K562 (cell line): Measurements from ENCODE around the gene THOP1. TPM values are rescaled to one million over a fixed set of nuclear protein-coding genes. Genes with fewer than 3 reads are reported as not detected.
A peak's percentile ranks its signal among the peaks of the same experiment; 100 is the strongest.

Experiments
- ATAC-seq: fragments of 200-7000 bp; cut with Tn5 transposase; 3 replicates; pipeline ENCODE4 v1.9.1; 2020; ENCODE audit warnings: moderate library complexity
- BruUV-seq: library from RNA; stranded (reverse); fragments of 400-500 nt; replicated peaks from 2 replicates; lab custom pipeline; 2021; lab: Mats Ljungman, UMichigan
- CTCF ChIA-PET: fragments of 300-600 bp; formaldehyde crosslinking; extraction: SDS; loops from one replicate; lab custom pipeline; 2021; ENCODE audit warnings: low intra/inter-chr PET ratio; lab: Yijun Ruan, JAX
- POLR2A ChIA-PET: fragments of 300-600, 350-650 bp; sonication (Branson Sonifier 250); formaldehyde crosslinking; extraction: SDS; loops from one replicate; lab custom pipeline; 2021; ENCODE audit warnings: antibody characterized with exemption, inconsistent platforms; lab: Yijun Ruan, JAX
- DNase-seq, 4 experiments: peaks; one replicate each; pipeline versions ENCODE4 v3.0.0 to v3.0.0-alpha.2; 2011 to 2018; ENCODE audit warnings: low spot score in 3 of 4, mixed read lengths in 3 of 4; ENCODE audit errors: extremely low read depth in 1 of 4
- FAIRE-seq: peaks from 2 replicates; lab custom pipeline; 2011; peaks lifted over from hg19 to GRCh38; lab: Jason Lieb, UNC
- H2AFZ ChIP-seq: 2 replicates; pipeline ENCODE4 v1.6.0; 2011; ENCODE audit warnings: low read depth, low read length, control low read depth, inconsistent platforms
- H3K27ac ChIP-seq: fragments of 200-600 bp; 3 replicates; pipeline ENCODE4 v1.8.0; 2011; ENCODE audit warnings: low read depth, mild to moderate bottlenecking, control low read depth, inconsistent platforms, low read length, moderate library complexity, mixed read lengths; ENCODE audit errors: extremely low read depth
- H3K27me3 ChIP-seq, 2 experiments: fragments of 300-600 bp in 1 of 2; 2 replicates in 1 of 2; 3 replicates in 1 of 2; pipeline versions ENCODE4 v1.6.0 to v1.8.0; 2011; ENCODE audit warnings: inconsistent platforms in 2 of 2, low read length in 2 of 2, mild to moderate bottlenecking in 1 of 2, mixed read lengths in 1 of 2, moderate library complexity in 1 of 2; ENCODE audit not compliant: control insufficient read depth in 2 of 2, insufficient read depth in 2 of 2
- H3K36me3 ChIP-seq: fragments of 300-600 bp; 3 replicates; pipeline ENCODE4 v1.8.0; 2011; ENCODE audit warnings: mild to moderate bottlenecking, low read length, inconsistent platforms; ENCODE audit not compliant: control insufficient read depth, insufficient read depth
- H3K4me1 ChIP-seq, 2 experiments: fragments of 200-600 bp in 1 of 2; replicated peaks in 1 of 2; 2 replicates in 1 of 2; 3 replicates in 1 of 2; pipeline versions ENCODE4 v1.5.1 to v1.8.0; 2011; ENCODE audit warnings: inconsistent platforms in 2 of 2, low read length in 2 of 2, mild to moderate bottlenecking in 1 of 2, mixed read lengths in 1 of 2, moderate library complexity in 1 of 2; ENCODE audit not compliant: control insufficient read depth in 2 of 2, insufficient read depth in 2 of 2
- H3K4me2 ChIP-seq: 2 replicates; pipeline ENCODE4 v1.6.1; 2011; ENCODE audit warnings: low read length, control low read depth, inconsistent platforms, mixed read lengths; ENCODE audit not compliant: insufficient read depth
- H3K4me3 ChIP-seq: fragments of 200-600 bp; sonication (generic), shearing (Covaris generic); 2 replicates; pipeline ENCODE4 v1.5.1; 2016; ENCODE audit warnings: control low read depth, inconsistent platforms
- H3K79me2 ChIP-seq: fragments of 200-600 bp; 3 replicates; pipeline ENCODE4 v1.8.0; 2011; ENCODE audit warnings: low read length, inconsistent platforms; ENCODE audit not compliant: control insufficient read depth, insufficient read depth
- H3K9ac ChIP-seq, 2 experiments: 2 replicates each; pipeline versions ENCODE4 v1.6.0 to v1.6.1; 2011; ENCODE audit warnings: low read depth in 2 of 2, low read length in 2 of 2, control low read depth in 1 of 2, inconsistent platforms in 1 of 2, mild to moderate bottlenecking in 1 of 2, mixed read lengths in 1 of 2; ENCODE audit not compliant: insufficient read depth in 1 of 2
- H3K9me1 ChIP-seq: one replicate; pipeline ENCODE4 v1.6.0; 2011; ENCODE audit warnings: inconsistent platforms, mild to moderate bottlenecking, low read length, moderate library complexity; ENCODE audit not compliant: control insufficient read depth, insufficient read depth
- H3K9me3 ChIP-seq: replicated peaks from 2 replicates; pipeline ENCODE4 v1.5.1; 2011; ENCODE audit warnings: low read depth, low read length, inconsistent platforms; ENCODE audit not compliant: control insufficient read depth, insufficient read depth
- H4K20me1 ChIP-seq: replicated peaks from 2 replicates; pipeline ENCODE4 v1.6.1; 2011; ENCODE audit warnings: low read length, inconsistent platforms, mixed read lengths; ENCODE audit not compliant: control insufficient read depth, insufficient read depth
- ADNP ChIP-seq: fragments of 200-800 bp; sonication (Bioruptor generic); IDR thresholded peaks from 2 replicates; pipeline ENCODE4 v1.6.1; 2016; ENCODE audit warnings: missing genetic modification characterization, missing compliant biosample characterization
- AFF4 ChIP-seq: sonication (generic); formaldehyde crosslinking; IDR thresholded peaks from 2 replicates; pipeline ENCODE4 v1.8.0; 2023; ENCODE audit warnings: mild to moderate bottlenecking, missing genetic modification reagents
- ARID2 ChIP-seq: fragments of 450-650 bp; IDR thresholded peaks from 2 replicates; pipeline ENCODE4 v1.6.1; 2017; ENCODE audit warnings: antibody characterized with exemption, mild to moderate bottlenecking
- BCOR ChIP-seq: fragments of 450-650 bp; IDR thresholded peaks from 2 replicates; pipeline ENCODE4 v1.6.1; 2016
- CBX8 ChIP-seq: fragments of 200-600 bp; sonication (generic); IDR thresholded peaks from 2 replicates; pipeline ENCODE4 v1.6.1; 2012; ENCODE audit warnings: borderline replicate concordance, mixed run types, low read depth, mild to moderate bottlenecking, moderate library complexity, mixed read lengths, low read length, control low read depth, inconsistent platforms; ENCODE audit not compliant: poor library complexity, severe bottlenecking; ENCODE audit errors: extremely low read depth
- CEBPB ChIP-seq: fragments of 450-650 bp; IDR thresholded peaks from 2 replicates; pipeline ENCODE4 v1.6.1; 2016; ENCODE audit warnings: missing genetic modification characterization, missing compliant biosample characterization
- CEBPG ChIP-seq, 3 experiments: fragments of 200-800 bp in 1 of 3; sonication (Bioruptor generic) in 1 of 3; sonication (generic) in 1 of 3; formaldehyde crosslinking in 1 of 3; IDR thresholded peaks in 2 of 3; conservative IDR thresholded peaks in 1 of 3; 2 replicates each; pipeline versions ENCODE4 v1.6.1 to v1.8.0; 2016 to 2022; ENCODE audit warnings: missing compliant biosample characterization in 2 of 3, missing genetic modification characterization in 2 of 3, mild to moderate bottlenecking in 1 of 3, missing genetic modification reagents in 1 of 3
- IRF9 ChIP-seq: fragments of 450-650 bp; IDR thresholded peaks from 2 replicates; pipeline ENCODE4 v1.6.1; 2016; ENCODE audit warnings: missing biosample characterization, missing genetic modification characterization
- MLX ChIP-seq, 2 experiments: fragments of 450-650 bp in 1 of 2; sonication (generic) in 1 of 2; formaldehyde crosslinking; conservative IDR thresholded peaks; 2 replicates each; pipeline versions ENCODE4 v1.4.0 to v1.8.1; 2020 to 2022; ENCODE audit warnings: mild to moderate bottlenecking in 1 of 2, missing genetic modification reagents in 1 of 2
- POLR2H ChIP-seq: IDR thresholded peaks from 2 replicates; pipeline ENCODE4 v1.6.1; 2016; ENCODE audit warnings: missing genetic modification characterization, low read depth, mild to moderate bottlenecking, control low read depth, missing compliant biosample characterization, moderate library complexity
- RBFOX2 ChIP-seq: fragments of 200-400 bp; formaldehyde crosslinking; IDR thresholded peaks from 2 replicates; pipeline ENCODE4 v1.6.1; 2017; ENCODE audit warnings: low read depth, mild to moderate bottlenecking, low read length, moderate library complexity
- ZFP36 ChIP-seq: fragments of 150-350 bp; IDR thresholded peaks from 2 replicates; pipeline ENCODE4 v1.6.1; 2018; ENCODE audit warnings: low read length, low read depth; ENCODE audit not compliant: partially characterized antibody
- ZNF175 ChIP-seq: fragments of 200-800 bp; sonication (Bioruptor generic); IDR thresholded peaks from 2 replicates; pipeline ENCODE4 v1.6.1; 2016; ENCODE audit warnings: low read depth, mild to moderate bottlenecking, missing genetic modification characterization, missing compliant biosample characterization
- WGBS: fragments of 100-300 bp; shearing (Covaris generic); methylation state at CpG from one replicate; pipeline ENCODE4 v1.1.6; 2016; ENCODE audit warnings: low coverage, mixed read lengths; ENCODE audit not compliant: insufficient coverage; ENCODE audit errors: missing lambda C conversion rate; 5-methylcytosine and 5-hydroxymethylcytosine counted together
- in situ Hi-C: fragments of 300-500 bp; cut with MboI; formaldehyde crosslinking; loops from 4 replicates; pipeline ENCODE4 v1.15.0; 2018; ENCODE audit warnings: inconsistent platforms, mixed read lengths
- intact Hi-C: fragments of 100-400 bp; cut with micrococcal nuclease; formaldehyde crosslinking; loops from 2 replicates; pipeline ENCODE4 v1.14.2; 2022
- polyA plus RNA-seq, 8 experiments: library from polyadenylated mRNA; depleted of rRNA in 4 of 8; stranded (reverse) in 5 of 8; unstranded in 3 of 8; fragments of >200 nt; fragmentation: Nextera tagmentation in 2 of 8; fragmentation: Illumina TruSeq in 1 of 8; extraction: Ambion mirVana in 2 of 8; extraction: Trizol in 1 of 8; gene quantifications; 2 replicates each; pipeline versions ENCODE4 v1.2.1 to v1.2.3, GENCODE V29; 2011 to 2014; ENCODE audit warnings: inconsistent platforms in 1 of 8, missing spikeins in 1 of 8
- total RNA-seq, 7 experiments: library from RNA; depleted of rRNA in 6 of 7; stranded (reverse); fragments of >200 nt in 6 of 7; fragmentation: Illumina TruSeq in 2 of 7; extraction: Trizol in 2 of 7; gene quantifications; 2 replicates each; pipeline versions ENCODE4 v1.2.1 to v1.2.3, GENCODE V29; 2011 to 2021; ENCODE audit warnings: low replicate concordance in 1 of 7

The THOP1 gene
- total and polyA plus RNA-seq, 9 of the 15 experiments (the other 6 are each of a cell fraction or from before 2014, with no cell fraction given): 1.3 to 255 (median 96.1) TPM

GRCh38 chr19:2736550-2737190 is 48.6 kb upstream of the THOP1 start:
- FAIRE-seq (no peak), DNase-seq (no peak), ATAC-seq (no peak)
- CTCF ChIA-PET: no interaction called here
- Histone ChIP-seq H2AFZ (no peak overlapping the region), H3K4me2 (no peak overlapping the region; the same call in 1 of the 2 replicates), H3K27ac (no peak overlapping the region; the same call in 2 of the 3 replicates), H3K9me3 (peaks cover 6% of the 10 kb centered on the region; the same call in 1 of the 2 replicates), H3K4me3 (no peak overlapping the region), H3K27me3 (peaks cover 3 to 7% of the 10 kb centered on the region in 2 experiments; a peak in 3 of 5 replicates), H3K79me2 (peaks cover 49% of the 10 kb centered on the region), H4K20me1 (peaks cover 19% of the 10 kb centered on the region), H3K36me3 (peaks cover 64% of the 10 kb centered on the region), H3K9me1 (no peaks in the 10 kb centered on the region), H3K4me1 (peaks cover 5 to 34% of the 10 kb centered on the region in 2 experiments; a peak in 3 of 5 replicates), H3K9ac (peak overlapping the region in 1 of 2 experiments; percentile 37; a peak in 1 of 4 replicates)
- WGBS: 95% methylated on average over 15 of the region's 15 CpGs
- intact Hi-C loops (no loop called here), in situ Hi-C loops (no loop called here)
- POLR2A ChIA-PET: interaction anchor here (0.6 to 1.8 kb wide), 3 partner anchors 9 to 79 kb away, joined by 3 to 8 read pairs (median 3); no protein-coding TSS in a partner anchor
- no TSS peak for BruUV-seq
- TF ChIP-seq CEBPG (CRISPR knock-in tag; IDR thresholded peaks at IDR 0.05): peak; percentile 59
- peak; percentile 28 to 78; a peak in 2 of 4 replicates for TF ChIP-seq CEBPG (tag; conservative IDR thresholded peaks at IDR 0.05 in 1 of 2, IDR thresholded peaks at IDR 0.05 in 1 of 2)
- peak; percentile 66 for TF ChIP-seq BCOR
- no peak for TF ChIP-seq ZNF175 (CRISPR knock-in tag)
- TF ChIP-seq IRF9 (tag): 0 out of 2 replicates have a peak, but pooled peaks have one; percentile 26
- no peak for TF ChIP-seq ARID2
- no peak for TF ChIP-seq POLR2H (tag)
- TF ChIP-seq ZFP36: peak; percentile 2
- TF ChIP-seq RBFOX2: peak; percentile 8; the same call in 1 of the 2 replicates
- TF ChIP-seq ADNP (tag): 0 out of 2 replicates have a peak, but pooled peaks have one; percentile 13
- TF ChIP-seq MLX (CRISPR knock-in tag; conservative IDR thresholded peaks at IDR 0.05): no peak
- peak; percentile 86 for TF ChIP-seq CEBPB (tag)
- no peak for TF ChIP-seq AFF4 (CRISPR knock-in tag)
- no peak for TF ChIP-seq CBX8
